ENCODE results near the gene LIMS2. TPM values are rescaled to one million over a fixed set of nuclear protein-coding genes. Genes with fewer than 3 reads are reported as not detected.

The LIMS2 gene
- polyA plus RNA-seq, 3 donors: 16.4 to 16.5 (median 16.4) TPM

DNA sequence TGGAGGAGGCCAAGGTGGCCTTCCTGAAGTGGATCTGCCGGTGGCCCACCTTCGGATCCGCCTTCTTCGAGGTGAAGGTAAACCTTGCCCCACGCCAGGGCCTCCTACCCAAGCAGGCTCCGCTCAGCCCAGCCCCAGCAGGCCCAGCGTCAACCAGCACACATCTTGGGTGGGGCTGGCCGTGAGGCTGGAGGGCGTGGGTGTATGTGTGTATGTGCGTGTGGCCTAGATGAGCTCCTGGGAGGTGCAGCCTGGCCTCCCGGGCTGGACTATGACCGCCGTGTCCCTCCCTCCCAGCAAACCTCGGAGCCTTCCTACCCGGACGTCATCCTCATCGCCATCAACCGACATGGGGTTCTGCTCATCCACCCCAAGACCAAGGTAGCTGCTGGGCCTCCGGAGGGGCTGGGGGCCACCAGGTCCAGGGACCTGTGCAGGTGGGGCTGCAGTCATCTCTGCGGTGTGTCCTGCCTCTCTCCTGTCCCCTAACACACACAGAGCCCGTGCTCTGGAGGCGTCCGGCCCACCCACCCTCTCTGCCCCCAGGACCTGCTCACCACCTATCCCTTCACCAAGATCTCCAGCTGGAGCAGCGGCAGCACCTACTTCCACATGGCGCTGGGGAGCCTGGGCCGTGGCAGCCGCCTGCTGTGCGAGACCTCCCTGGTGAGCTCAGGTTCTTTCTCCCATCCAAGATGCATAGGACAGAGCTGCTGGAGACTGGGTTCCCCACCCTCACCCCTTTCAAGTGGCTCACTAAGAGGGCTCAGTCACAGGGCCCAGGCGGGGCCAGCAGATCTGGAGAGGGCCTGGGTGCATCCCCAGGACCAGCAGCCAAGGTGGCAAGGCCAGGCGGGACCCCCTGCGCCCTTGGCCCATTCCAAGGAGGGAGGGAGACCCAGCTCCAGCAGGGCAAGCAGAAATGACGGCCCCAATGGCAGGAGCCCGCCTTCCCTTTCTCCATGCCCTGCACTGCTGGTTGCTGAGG lies 38.8 kb downstream of the LIMS2 start:
- no peak for DNase-seq (ENCODE audit: low read depth in 3 of 3, low spot score in 2 of 3)

DNA sequence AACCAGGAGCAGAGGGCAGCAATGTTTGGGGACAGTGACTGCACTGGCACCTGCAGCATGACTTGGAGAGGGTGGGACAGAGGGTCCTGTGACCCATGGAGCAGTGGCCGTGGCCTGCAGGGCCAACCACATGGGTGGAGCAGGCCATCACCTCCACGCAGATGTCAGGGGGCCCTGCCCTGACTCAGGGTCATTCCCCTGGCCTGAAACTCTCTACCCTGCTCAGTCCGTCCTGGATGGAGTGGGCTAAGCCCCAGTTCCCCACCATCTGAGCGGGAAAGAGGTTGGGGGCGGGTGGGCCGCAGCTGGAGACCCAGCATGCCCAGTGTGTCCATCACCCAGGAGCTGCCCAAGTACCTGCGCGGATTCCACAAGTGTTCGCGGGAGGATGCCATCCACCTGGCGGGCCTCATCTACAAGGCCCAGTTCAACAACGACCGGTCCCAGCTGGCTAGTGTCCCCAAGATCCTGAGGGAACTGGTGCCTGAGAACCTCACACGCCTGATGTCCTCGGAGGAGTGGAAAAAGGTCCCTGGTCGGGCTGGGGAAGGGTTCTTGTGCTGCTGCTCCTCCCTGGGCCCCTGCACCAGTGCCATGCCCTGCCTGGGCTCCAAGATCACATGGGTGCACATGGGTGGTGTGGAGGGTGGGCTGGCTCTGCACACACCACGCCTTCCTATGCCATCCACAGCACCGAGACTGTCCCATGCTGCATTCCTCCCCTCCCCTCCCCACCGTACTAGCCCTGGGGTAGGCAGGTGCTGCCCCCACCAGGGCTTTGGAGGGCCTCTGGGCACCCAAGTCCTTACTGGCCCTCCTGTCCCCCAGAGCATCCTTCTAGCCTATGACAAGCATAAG lies 39.7 kb downstream of the LIMS2 start:
- no peak for DNase-seq (ENCODE audit: low read depth in 3 of 3, low spot score in 2 of 3)

DNA sequence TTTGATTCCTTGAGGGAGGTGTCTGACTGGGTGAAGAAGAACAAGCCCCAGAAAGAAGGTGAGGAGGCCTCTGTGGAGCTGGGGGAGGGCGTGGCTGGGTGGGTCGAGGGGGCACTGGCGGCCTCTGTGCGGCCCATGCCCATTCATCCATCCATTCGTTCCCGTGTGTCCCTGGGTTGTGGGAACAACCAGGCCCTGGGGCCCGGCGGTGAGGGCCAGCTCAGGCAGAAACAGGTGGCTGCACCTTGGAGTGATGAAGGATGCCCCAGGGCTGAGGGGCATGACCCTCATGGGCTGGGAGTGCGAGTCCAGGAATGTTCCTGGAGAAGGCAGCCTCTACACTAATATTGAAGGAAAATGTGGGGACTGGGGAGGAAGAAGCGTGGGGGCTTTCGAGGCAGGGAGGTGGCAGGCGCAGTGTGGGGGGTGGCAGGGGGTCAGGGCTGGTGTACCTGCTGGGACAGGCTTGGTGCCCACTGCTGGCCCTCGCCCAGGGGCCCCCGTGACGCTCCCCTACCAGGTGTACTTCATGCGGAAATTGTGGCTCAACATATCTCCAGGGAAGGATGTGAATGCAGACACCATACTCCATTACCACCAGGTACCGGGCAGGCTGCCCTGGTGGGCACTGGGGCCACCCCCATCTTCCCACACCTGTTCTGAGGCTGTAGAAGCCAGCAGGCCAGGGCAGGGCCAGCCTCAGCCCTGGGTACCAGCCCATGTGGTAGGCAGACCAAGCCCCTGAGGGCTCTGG lies 40.5 kb downstream of the LIMS2 start:
- DNase-seq (ENCODE audit: low read depth in 3 of 3, low spot score in 2 of 3): no peak

- no peak for DNase-seq (ENCODE audit: low read depth in 3 of 3, low spot score in 2 of 3)
Observed at GRCh38 chr2:127634066-127634617, 41.2 kb downstream of the LIMS2 start.

DNA sequence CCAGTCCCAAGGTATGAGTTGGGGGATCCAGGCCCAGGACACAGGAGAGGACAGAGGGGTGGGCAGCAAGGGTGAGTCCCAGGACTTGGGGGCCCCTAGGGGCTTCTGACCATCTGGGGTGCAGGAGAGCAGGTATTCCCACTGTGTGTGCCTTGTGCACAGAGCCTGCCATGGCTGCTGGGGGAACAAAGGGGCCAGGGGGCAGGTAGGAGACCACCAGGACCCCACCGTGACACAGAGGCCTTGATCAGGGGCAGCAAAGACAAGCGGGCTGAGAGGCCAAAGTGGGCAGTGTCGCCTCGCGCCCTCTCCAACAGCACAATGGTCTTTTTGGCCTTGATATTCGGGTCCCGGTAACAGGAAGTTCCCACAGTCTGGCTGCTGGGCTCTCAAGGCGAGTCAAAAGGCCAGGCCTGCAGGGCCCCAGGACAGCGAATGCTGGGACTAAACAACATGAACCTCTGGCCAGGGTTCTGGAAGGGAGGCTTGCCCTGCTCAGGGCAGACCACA lies 41.7 kb downstream of the LIMS2 start:
- no peak for DNase-seq (ENCODE audit: low read depth in 3 of 3, low spot score in 2 of 3)

- no peak for DNase-seq (ENCODE audit: low read depth in 3 of 3, low spot score in 2 of 3)
Observed at GRCh38 chr2:127632592-127633489, 42.5 kb downstream of the LIMS2 start.

DNA sequence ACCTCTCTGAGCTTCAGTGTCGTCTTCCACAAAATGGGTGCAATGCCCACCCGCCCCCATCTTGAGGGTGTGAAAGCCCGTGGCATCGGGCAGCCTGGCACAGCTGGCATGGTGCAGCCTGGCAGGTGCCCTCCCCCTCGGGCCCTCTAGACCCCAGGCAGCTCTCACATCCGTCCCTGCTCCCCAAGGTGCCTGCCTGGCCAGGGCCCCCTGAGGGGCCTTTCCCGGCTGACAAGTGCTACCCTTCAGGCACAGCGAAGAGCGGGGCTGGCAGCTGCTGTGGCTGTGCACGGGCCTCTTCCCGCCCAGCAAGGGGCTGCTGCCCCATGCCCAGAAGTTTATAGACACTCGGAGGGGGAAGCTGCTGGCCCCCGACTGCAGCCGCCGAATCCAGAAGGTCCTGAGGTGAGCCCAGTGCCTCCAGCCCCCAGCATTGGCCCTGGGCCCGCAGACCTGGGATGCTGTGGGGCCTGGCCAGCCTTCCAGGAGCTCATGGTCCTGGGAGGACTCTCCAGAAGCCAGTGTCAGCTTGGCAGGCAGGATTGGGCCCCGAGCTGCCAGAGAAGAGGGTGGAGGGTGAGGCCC lies 43.2 kb downstream of the LIMS2 start:
- no peak for DNase-seq (ENCODE audit: low read depth in 3 of 3, low spot score in 2 of 3)

- no peak for DNase-seq (ENCODE audit: low read depth in 3 of 3, low spot score in 2 of 3)
Observed at GRCh38 chr2:127631541-127631996, 43.8 kb downstream of the LIMS2 start.

DNA sequence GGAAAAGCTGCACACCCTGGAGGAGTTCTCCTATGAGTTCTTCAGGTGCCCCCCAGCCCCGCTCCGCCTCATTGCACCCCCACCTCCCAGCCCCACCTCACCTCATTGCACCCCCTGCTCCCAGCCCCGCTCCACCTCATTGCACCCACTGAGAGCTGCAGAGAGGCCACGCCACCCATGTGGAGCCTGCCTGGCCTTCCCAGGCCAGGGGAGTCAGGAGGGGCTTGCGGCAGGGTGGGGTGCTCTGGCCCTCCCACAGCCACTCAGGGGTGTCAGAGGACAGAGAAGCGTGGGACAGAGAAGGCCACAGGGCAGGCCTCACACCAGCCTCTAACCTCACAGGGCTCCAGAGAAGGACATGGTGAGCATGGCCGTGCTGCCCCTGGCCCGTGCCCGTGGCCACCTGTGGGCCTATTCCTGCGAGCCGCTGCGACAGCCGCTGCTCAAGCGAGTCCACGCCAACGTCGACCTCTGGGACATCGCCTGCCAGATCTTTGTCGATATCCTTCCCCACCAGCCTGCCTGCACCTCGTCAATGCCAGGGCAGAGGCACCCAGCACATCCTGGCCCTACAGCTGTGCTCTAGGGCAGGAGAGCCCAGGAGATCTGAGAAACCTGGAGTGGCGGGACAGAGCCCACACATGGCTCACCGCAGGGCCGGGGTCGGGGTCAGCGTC lies 44.3 kb downstream of the LIMS2 start:
- DNase-seq (ENCODE audit: low read depth in 3 of 3, low spot score in 2 of 3): no peak

DNA sequence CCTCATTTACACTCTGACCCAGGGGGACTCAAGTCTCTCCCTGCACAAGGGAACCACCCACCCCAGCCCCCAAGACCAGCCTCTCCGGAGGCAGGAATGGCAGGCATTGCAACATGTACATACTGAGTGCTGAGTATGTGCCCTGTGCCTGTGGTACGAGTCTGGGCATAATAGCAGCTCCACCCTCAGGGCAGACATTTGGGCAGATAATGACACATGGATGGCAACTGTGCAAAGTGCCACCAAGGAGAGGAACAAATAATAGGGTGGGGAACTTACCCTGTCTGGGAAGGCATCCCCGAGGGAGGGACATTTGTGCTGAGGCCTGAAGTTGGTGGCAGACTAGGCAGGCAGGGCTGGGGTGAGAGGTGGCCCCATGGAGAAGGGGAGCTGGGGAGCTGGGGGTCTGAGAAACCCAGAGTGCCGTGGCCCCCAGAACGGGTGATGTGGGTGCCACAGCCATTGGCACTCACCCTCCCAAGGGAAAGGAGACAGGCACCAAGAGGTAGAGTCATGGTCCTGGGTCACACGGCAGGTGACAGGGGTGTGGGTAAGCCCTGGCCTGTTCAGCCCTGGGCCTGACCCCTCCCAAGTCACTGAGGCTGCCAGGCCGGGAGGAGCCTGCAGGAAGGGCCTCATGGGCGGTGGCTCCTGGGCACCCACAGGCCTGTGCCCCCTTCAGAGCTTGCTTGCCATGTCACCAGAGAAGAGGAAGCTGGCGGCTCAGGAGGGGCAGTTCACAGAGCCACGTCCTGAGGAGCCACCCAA lies 45.0 kb downstream of the LIMS2 start:
- DNase-seq (ENCODE audit: low read depth in 3 of 3, low spot score in 2 of 3): no peak

GRCh38 chr2:127629637-127630036 lies 45.7 kb downstream of the LIMS2 start:
- no peak for DNase-seq (ENCODE audit: low read depth in 3 of 3, low spot score in 2 of 3)

GRCh38 chr2:127628767-127629614 lies 46.3 kb downstream of the LIMS2 start:
- DNase-seq (ENCODE audit: low read depth in 3 of 3, low spot score in 2 of 3): no peak

- DNase-seq (ENCODE audit: low read depth in 3 of 3, low spot score in 2 of 3): no peak
Observed at GRCh38 chr2:127627740-127628571, 47.4 kb downstream of the LIMS2 start.

GRCh38 chr2:127626917-127627739 lies 48.2 kb downstream of the LIMS2 start:
- DNase-seq (ENCODE audit: low read depth in 3 of 3, low spot score in 2 of 3): no peak

- DNase-seq (ENCODE audit: low read depth in 3 of 3, low spot score in 2 of 3): no peak
Observed at GRCh38 chr2:127626175-127626574, 49.2 kb downstream of the LIMS2 start.
